HEK293T (cell line): ENCODE measurements around the gene SP5.

Experiments used
- SUZ12 ChIP-seq: fragments of 450-650 bp; IDR thresholded peaks from 2 replicates; pipeline ENCODE4 v1.6.1; 2016; ENCODE audit warnings: mild to moderate bottlenecking
- TARDBP ChIP-seq: fragments of 450-650 bp; IDR thresholded peaks from 2 replicates; pipeline ENCODE4 v1.6.1; 2016

- no peak for TF ChIP-seq SUZ12
- no peak for TF ChIP-seq TARDBP
Measured at GRCh38 chr2:170721678-170722077, 6.5 kb downstream of the SP5 start.
